ENCODE data around the gene PPP1R12C. TPM values are rescaled to one million over a fixed set of nuclear protein-coding genes. Genes with fewer than 3 reads are reported as not detected.

The PPP1R12C gene
- total and polyA plus RNA-seq, 2 experiments from 2014 or later, result 69.7 to 74.5 TPM

DNA sequence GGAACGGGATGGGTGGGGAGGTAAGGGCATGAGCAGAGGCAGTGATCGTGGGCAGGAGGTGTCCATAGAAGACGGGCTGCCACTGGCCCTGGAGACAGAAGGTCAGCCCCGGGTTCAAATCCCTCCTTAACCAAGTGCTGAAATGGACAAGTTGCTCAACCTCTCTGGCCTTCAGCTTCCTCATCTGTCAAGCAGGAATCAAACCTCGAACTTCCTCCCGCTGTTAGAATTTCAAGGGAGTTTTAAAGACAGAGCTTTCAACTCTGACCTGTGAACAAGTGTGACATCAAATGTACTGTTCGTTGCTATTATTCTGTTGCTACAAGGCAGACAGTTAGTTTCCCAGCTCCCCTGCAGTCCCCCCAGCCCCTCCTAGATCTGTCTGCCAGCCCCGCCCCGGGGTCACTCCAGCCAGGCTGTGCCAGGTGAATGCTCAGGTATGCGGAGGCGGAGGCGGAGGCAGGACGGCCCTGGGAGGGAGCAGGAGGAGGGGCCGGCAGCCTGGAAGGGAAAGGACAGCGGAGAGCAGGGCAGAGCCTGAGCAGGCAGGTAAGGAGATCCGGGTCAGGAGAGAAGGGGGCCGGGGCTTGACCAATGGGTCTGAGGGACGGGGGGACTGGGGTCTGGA lies 42.0 kb downstream of the PPP1R12C start, which contains the start of gene EPS8L1:
Gene EPS8L1 (plus strand): TSS at position 499 of the 628 bp plus-strand sequence. CDS start 576 bp downstream, outside the sequence.
- no peaks in the 10 kb centered on the region for H3K36me3 ChIP-seq (replicated peaks; ENCODE audit: insufficient read depth, low read depth)
- H3K27me3 ChIP-seq, result peaks cover 15% of the 10 kb centered on the region
- WGBS (ENCODE audit: low lambda C conversion rate, missing lambda C conversion rate), result 28% methylated on average over 15 of the region's 18 CpGs
- H3K4me1 ChIP-seq (ENCODE audit: insufficient read depth), result peaks cover 3% of the 10 kb centered on the region
- DNase-seq (ENCODE audit: low spot score), result peak; percentile 91
- no peak within 1 kb of the TSS for H3K4me3 ChIP-seq
- no peaks in the 10 kb centered on the region for H3K79me2 ChIP-seq
- H3K4me2 ChIP-seq, result peak within 1 kb of the TSS; percentile 69
- no peak within 1 kb of the TSS for H2AFZ ChIP-seq
- no peak for TF ChIP-seq EZH2 (IDR thresholded peaks at IDR 0.05; ENCODE audit: borderline replicate concordance)
- no peak for TF ChIP-seq EZH2phosphoT487 (IDR thresholded peaks at IDR 0.05; ENCODE audit: low read depth, severe bottlenecking, unreplicated experiment)
- TF ChIP-seq, protein P1, sequence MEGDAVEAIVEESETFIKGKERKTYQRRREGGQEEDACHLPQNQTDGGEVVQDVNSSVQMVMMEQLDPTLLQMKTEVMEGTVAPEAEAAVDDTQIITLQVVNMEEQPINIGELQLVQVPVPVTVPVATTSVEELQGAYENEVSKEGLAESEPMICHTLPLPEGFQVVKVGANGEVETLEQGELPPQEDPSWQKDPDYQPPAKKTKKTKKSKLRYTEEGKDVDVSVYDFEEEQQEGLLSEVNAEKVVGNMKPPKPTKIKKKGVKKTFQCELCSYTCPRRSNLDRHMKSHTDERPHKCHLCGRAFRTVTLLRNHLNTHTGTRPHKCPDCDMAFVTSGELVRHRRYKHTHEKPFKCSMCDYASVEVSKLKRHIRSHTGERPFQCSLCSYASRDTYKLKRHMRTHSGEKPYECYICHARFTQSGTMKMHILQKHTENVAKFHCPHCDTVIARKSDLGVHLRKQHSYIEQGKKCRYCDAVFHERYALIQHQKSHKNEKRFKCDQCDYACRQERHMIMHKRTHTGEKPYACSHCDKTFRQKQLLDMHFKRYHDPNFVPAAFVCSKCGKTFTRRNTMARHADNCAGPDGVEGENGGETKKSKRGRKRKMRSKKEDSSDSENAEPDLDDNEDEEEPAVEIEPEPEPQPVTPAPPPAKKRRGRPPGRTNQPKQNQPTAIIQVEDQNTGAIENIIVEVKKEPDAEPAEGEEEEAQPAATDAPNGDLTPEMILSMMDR (IDR thresholded peaks at IDR 0.05; ENCODE audit: poor library complexity), result no peak
- H3K9me2 ChIP-seq (replicated peaks; ENCODE audit: insufficient read depth), result no peaks in the 10 kb centered on the region
- peak within 1 kb of the TSS; percentile 78 for H3K27ac ChIP-seq
- no peaks in the 10 kb centered on the region for H3K9me3 ChIP-seq (ENCODE audit: low read depth)
- no peaks in the 10 kb centered on the region for H4K20me1 ChIP-seq (ENCODE audit: insufficient read depth, poor library complexity, severe bottlenecking)

DNA sequence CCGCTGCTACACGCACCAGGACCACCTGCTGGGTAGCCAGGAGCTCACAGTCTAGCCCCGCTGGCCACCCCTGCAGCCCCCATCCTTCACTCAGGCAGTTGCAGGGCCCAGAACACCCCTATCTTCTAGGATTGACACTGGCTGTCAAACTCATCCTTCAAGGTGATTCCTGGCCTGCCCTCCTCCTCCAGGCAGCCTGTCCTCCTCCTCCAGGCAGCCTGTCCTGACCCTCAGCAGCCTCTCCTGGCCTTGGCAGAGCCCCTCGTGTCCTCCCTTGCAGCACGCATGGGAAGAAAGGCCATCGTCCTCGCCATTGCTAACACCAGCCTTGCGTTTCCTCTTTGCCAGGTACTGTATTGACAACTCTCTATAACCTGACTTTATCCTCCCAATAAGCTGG lies 45.5 kb downstream of the PPP1R12C start:
- no peak overlapping the region for H2AFZ ChIP-seq
- H4K20me1 ChIP-seq (ENCODE audit: insufficient read depth, poor library complexity, severe bottlenecking), result no peaks in the 10 kb centered on the region
- H3K36me3 ChIP-seq (replicated peaks; ENCODE audit: insufficient read depth, low read depth), result no peaks in the 10 kb centered on the region
- H3K4me2 ChIP-seq, result no peak overlapping the region
- H3K4me3 ChIP-seq, result no peak overlapping the region
- H3K4me1 ChIP-seq (ENCODE audit: insufficient read depth), result peaks cover 4% of the 10 kb centered on the region
- H3K79me2 ChIP-seq, result no peaks in the 10 kb centered on the region
- H3K27me3 ChIP-seq, result peaks cover 5% of the 10 kb centered on the region
- WGBS (ENCODE audit: low lambda C conversion rate, missing lambda C conversion rate), result 75% methylated on average over 8 of the region's 8 CpGs
- H3K27ac ChIP-seq, result no peak overlapping the region
- DNase-seq (ENCODE audit: low spot score), result no peak
- no peaks in the 10 kb centered on the region for H3K9me2 ChIP-seq (replicated peaks; ENCODE audit: insufficient read depth)
- no peaks in the 10 kb centered on the region for H3K9me3 ChIP-seq (ENCODE audit: low read depth)
- TF ChIP-seq, protein P1 (IDR thresholded peaks at IDR 0.05; ENCODE audit: poor library complexity), result no peak
- TF ChIP-seq EZH2phosphoT487 (IDR thresholded peaks at IDR 0.05; ENCODE audit: low read depth, severe bottlenecking, unreplicated experiment), result no peak
- TF ChIP-seq EZH2 (IDR thresholded peaks at IDR 0.05; ENCODE audit: borderline replicate concordance), result no peak

DNA sequence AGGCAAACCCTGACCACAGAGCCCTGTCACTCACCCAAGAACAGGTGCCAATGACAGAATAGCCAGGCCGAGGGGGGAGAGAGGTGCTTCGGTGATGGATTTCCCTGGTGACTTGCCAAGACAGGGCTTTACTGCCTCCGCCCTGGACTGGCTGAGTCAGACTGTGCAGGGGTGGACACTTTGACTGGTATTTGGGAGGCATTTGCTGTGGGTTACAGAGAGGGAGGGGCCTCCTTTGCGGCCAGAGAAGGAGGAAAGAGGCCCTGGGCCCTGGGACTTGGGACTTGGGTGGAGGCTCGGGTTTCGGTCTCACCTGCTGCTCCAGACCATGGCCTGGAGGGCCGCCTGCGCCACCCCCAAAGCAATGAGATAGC lies 46.3 kb downstream of the PPP1R12C start:
- Histone ChIP-seq H2AFZ (no peak overlapping the region), H3K4me3 (no peak overlapping the region), H3K36me3 (replicated peaks; ENCODE audit: insufficient read depth, low read depth) (no peaks in the 10 kb centered on the region), H3K27ac (peak overlapping the region; percentile 16), H3K4me2 (no peak overlapping the region), H3K79me2 (no peaks in the 10 kb centered on the region), H4K20me1 (ENCODE audit: insufficient read depth, poor library complexity, severe bottlenecking) (no peaks in the 10 kb centered on the region), H3K4me1 (ENCODE audit: insufficient read depth) (peaks cover 4% of the 10 kb centered on the region), H3K9me3 (ENCODE audit: low read depth) (no peaks in the 10 kb centered on the region), H3K9me2 (replicated peaks; ENCODE audit: insufficient read depth) (no peaks in the 10 kb centered on the region), H3K27me3 (peaks cover 9% of the 10 kb centered on the region)
- DNase-seq (ENCODE audit: low spot score), result peak; percentile 64
- TF ChIP-seq, protein P1 (IDR thresholded peaks at IDR 0.05; ENCODE audit: poor library complexity), result no peak
- TF ChIP-seq EZH2 (IDR thresholded peaks at IDR 0.05; ENCODE audit: borderline replicate concordance) (no peak), EZH2phosphoT487 (IDR thresholded peaks at IDR 0.05; ENCODE audit: low read depth, severe bottlenecking, unreplicated experiment) (no peak)
- 62% methylated on average over 6 of the region's 8 CpGs for WGBS (ENCODE audit: low lambda C conversion rate, missing lambda C conversion rate)

All from hepatocyte (in vitro differentiated cells).